ENCODE measurements around the gene ISG20.

Gene ISG20

GRCh38 chr15:88705769-88706165 lies 67.0 kb downstream of the ISG20 start:
- H3K4me1 ChIP-seq (ENCODE audit: control insufficient read depth, insufficient read depth, low read length), result no peaks in the 10 kb centered on the region
- H3K4me3 ChIP-seq (ENCODE audit: low read length), result peak overlapping the region; percentile 54; the same call in 1 of the 2 replicates
- no peaks in the 10 kb centered on the region for H3K9me3 ChIP-seq (ENCODE audit: control insufficient read depth, insufficient read depth, low read length)
- no peak for DNase-seq (ENCODE audit: low read depth, low spot score)
- no peaks in the 10 kb centered on the region for H3K36me3 ChIP-seq (ENCODE audit: control insufficient read depth, insufficient read depth, low read length)
- H3K27ac ChIP-seq (ENCODE audit: low read length), result no peak overlapping the region
- no CpG with 5 or more reads among the region's 11 CpGs for WGBS (ENCODE audit: insufficient coverage, insufficient read length)
- H3K27me3 ChIP-seq (ENCODE audit: control insufficient read depth, insufficient read depth, low read length), result peaks cover 7% of the 10 kb centered on the region; the same call in 1 of the 2 replicates

All from iPS DF 6.9 (cell line).